RWPE2 (cell line): ENCODE data around the gene DSE.

Source experiments
- ATAC-seq: fragments of 200-7000 bp; cut with Tn5 transposase; 3 replicates; pipeline ENCODE4 v1.9.1; 2021; ENCODE audit warnings: low read depth
- DNase-seq: peaks from one replicate; pipeline ENCODE4 v3.0.0-alpha.2; 2020; ENCODE audit warnings: low spot score
- H3K27ac ChIP-seq: fragments of 450-650 bp; 2 replicates; pipeline ENCODE4 v1.5.1; 2017; ENCODE audit warnings: mild to moderate bottlenecking; ENCODE audit not compliant: poor library complexity, severe bottlenecking
- H3K27me3 ChIP-seq: fragments of 250-450 bp; sonication (Bioruptor Pico); 2 replicates; pipeline ENCODE4 v1.5.1; 2021; ENCODE audit warnings: mild to moderate bottlenecking, moderate library complexity; ENCODE audit not compliant: insufficient read depth, poor library complexity, severe bottlenecking
- H3K36me3 ChIP-seq: fragments of 250-450 bp; sonication (Bioruptor Pico); 2 replicates; pipeline ENCODE4 v1.5.1; 2020; ENCODE audit warnings: low read depth, mild to moderate bottlenecking, moderate library complexity
- H3K4me1 ChIP-seq: fragments of 250-450 bp; sonication (Bioruptor Pico); 2 replicates; pipeline ENCODE4 v1.5.1; 2021; ENCODE audit warnings: mild to moderate bottlenecking, moderate library complexity; ENCODE audit not compliant: insufficient read depth, poor library complexity, severe bottlenecking
- H3K4me3 ChIP-seq: fragments of 250-450 bp; sonication (Bioruptor Pico); 2 replicates; pipeline ENCODE4 v1.5.1; 2021; ENCODE audit warnings: mild to moderate bottlenecking, moderate library complexity; ENCODE audit not compliant: severe bottlenecking
- H3K9me3 ChIP-seq: fragments of 250-450 bp; sonication (Bioruptor Pico); 2 replicates; pipeline ENCODE4 v1.5.1; 2021; ENCODE audit warnings: mild to moderate bottlenecking, moderate library complexity; ENCODE audit not compliant: severe bottlenecking
- CTCF ChIP-seq: fragments of 450-650 bp; IDR thresholded peaks from one replicate; pipeline ENCODE4 v1.5.1; 2017; ENCODE audit warnings: mild to moderate bottlenecking, moderate library complexity; ENCODE audit not compliant: poor library complexity, severe bottlenecking

Gene DSE

GRCh38 chr6:116492331-116493067, 121.8 kb downstream of the DSE start:
- no peak overlapping the region for H3K27ac ChIP-seq
- DNase-seq (no peak), ATAC-seq (no peak)
- H3K4me1 ChIP-seq = no peaks in the 10 kb centered on the region
- H3K9me3 ChIP-seq = no peaks in the 10 kb centered on the region
- TF ChIP-seq CTCF = no peak
- H3K36me3 ChIP-seq = no peaks in the 10 kb centered on the region
- H3K4me3 ChIP-seq = no peak overlapping the region
- no peaks in the 10 kb centered on the region for H3K27me3 ChIP-seq
